ENCODE data around the gene NCF4.

Gene NCF4

GRCh38 chr22:36850056-36850455 lies 10.8 kb upstream of the NCF4 start:
- H4K20me1 ChIP-seq (ENCODE audit: insufficient read depth, low read length) = no peaks in the 10 kb centered on the region
- no peak for DNase-seq
- no peaks in the 10 kb centered on the region for H3K9me3 ChIP-seq (replicated peaks; ENCODE audit: insufficient read depth, low read length)
- no peak overlapping the region for H3K4me3 ChIP-seq (ENCODE audit: low read length)
- H3F3A ChIP-seq (ENCODE audit: insufficient read depth, low read length) = no peaks in the 10 kb centered on the region
- peaks cover 3% of the 10 kb centered on the region; the same call in 1 of the 2 replicates for H3K4me1 ChIP-seq (ENCODE audit: low read length)
- H3K27ac ChIP-seq (ENCODE audit: low read length) = no peak overlapping the region
- no peaks in the 10 kb centered on the region for H3K9me2 ChIP-seq (replicated peaks; ENCODE audit: insufficient read depth, low read length)
- no peak overlapping the region for H2AFZ ChIP-seq (ENCODE audit: low read length)
- H3K79me2 ChIP-seq (ENCODE audit: low read length) = no peaks in the 10 kb centered on the region
- no peak overlapping the region for H3K4me2 ChIP-seq (ENCODE audit: low read depth, low read length)
- H3K9ac ChIP-seq (ENCODE audit: low read length) = no peak overlapping the region
- no peaks in the 10 kb centered on the region for H3K36me3 ChIP-seq (replicated peaks; ENCODE audit: insufficient read depth, low read length)
- 0 out of 2 replicates have a peak, but pooled peaks cover 17% of the 10 kb centered on the region for H3K27me3 ChIP-seq (replicated peaks; ENCODE audit: insufficient read depth, low read length)
- TF ChIP-seq CTCF (IDR thresholded peaks at IDR 0.05; ENCODE audit: low read length) (no peak), EZH2phosphoT487 (IDR thresholded peaks at IDR 0.05; ENCODE audit: low read length) (no peak), EZH2 (optimal IDR thresholded peaks at IDR 0.05; ENCODE audit: low read depth, low read length) (no peak)

- no peak for TF ChIP-seq EZH2 (optimal IDR thresholded peaks at IDR 0.05; ENCODE audit: low read depth, low read length)
- TF ChIP-seq EZH2phosphoT487 (IDR thresholded peaks at IDR 0.05; ENCODE audit: low read length) = no peak
- no peak for TF ChIP-seq CTCF (IDR thresholded peaks at IDR 0.05; ENCODE audit: low read length)
- Histone ChIP-seq H3K9me2 (replicated peaks; ENCODE audit: insufficient read depth, low read length) (no peaks in the 10 kb centered on the region), H3F3A (ENCODE audit: insufficient read depth, low read length) (no peaks in the 10 kb centered on the region), H4K20me1 (ENCODE audit: insufficient read depth, low read length) (no peaks in the 10 kb centered on the region), H3K27ac (ENCODE audit: low read length) (no peak overlapping the region), H3K4me1 (ENCODE audit: low read length) (peaks cover 5% of the 10 kb centered on the region; the same call in 1 of the 2 replicates), H3K4me3 (ENCODE audit: low read length) (no peak overlapping the region), H3K79me2 (ENCODE audit: low read length) (no peaks in the 10 kb centered on the region), H3K9me3 (replicated peaks; ENCODE audit: insufficient read depth, low read length) (no peaks in the 10 kb centered on the region), H3K9ac (ENCODE audit: low read length) (no peak overlapping the region), H3K27me3 (replicated peaks; ENCODE audit: insufficient read depth, low read length) (0 out of 2 replicates have a peak, but pooled peaks cover 17% of the 10 kb centered on the region), H3K36me3 (replicated peaks; ENCODE audit: insufficient read depth, low read length) (no peaks in the 10 kb centered on the region), H3K4me2 (ENCODE audit: low read depth, low read length) (no peak overlapping the region), H2AFZ (ENCODE audit: low read length) (no peak overlapping the region)
- DNase-seq = no peak
Observed at GRCh38 chr22:36850682-36851081, 10.1 kb upstream of the NCF4 start.

GRCh38 chr22:36852056-36852973 lies 8.5 kb upstream of the NCF4 start:
- Histone ChIP-seq H3K4me2 (ENCODE audit: low read depth, low read length) (no peak overlapping the region), H3K79me2 (ENCODE audit: low read length) (no peaks in the 10 kb centered on the region), H3K27me3 (replicated peaks; ENCODE audit: insufficient read depth, low read length) (0 out of 2 replicates have a peak, but pooled peaks cover 16% of the 10 kb centered on the region)

More at GRCh38 chr22:36852056-36852973, 8.5 kb upstream of the NCF4 start:
- Histone ChIP-seq H3K27ac (ENCODE audit: low read length) (no peak overlapping the region), H3K9ac (ENCODE audit: low read length) (no peak overlapping the region), H3K9me2 (replicated peaks; ENCODE audit: insufficient read depth, low read length) (no peaks in the 10 kb centered on the region), H3K36me3 (replicated peaks; ENCODE audit: insufficient read depth, low read length) (no peaks in the 10 kb centered on the region), H3K4me1 (ENCODE audit: low read length) (peaks cover 18% of the 10 kb centered on the region), H4K20me1 (ENCODE audit: insufficient read depth, low read length) (no peaks in the 10 kb centered on the region), H2AFZ (ENCODE audit: low read length) (peak overlapping the region; percentile 95; the same call in 1 of the 2 replicates), H3F3A (ENCODE audit: insufficient read depth, low read length) (no peaks in the 10 kb centered on the region), H3K9me3 (replicated peaks; ENCODE audit: insufficient read depth, low read length) (no peaks in the 10 kb centered on the region), H3K4me3 (ENCODE audit: low read length) (no peak overlapping the region)
- no peak for DNase-seq
- TF ChIP-seq CTCF (IDR thresholded peaks at IDR 0.05; ENCODE audit: low read length) = no peak
- no peak for TF ChIP-seq EZH2 (optimal IDR thresholded peaks at IDR 0.05; ENCODE audit: low read depth, low read length)
- no peak for TF ChIP-seq EZH2phosphoT487 (IDR thresholded peaks at IDR 0.05; ENCODE audit: low read length)

Data from MM.1S (cell line).